NCI-H82 (cell line): ENCODE results near the gene CHP1.
"Not testable (repeated sequence)": the region's sequence is repeated elsewhere in the genome, so short reads cannot be mapped to it uniquely, and the experiment has no call there.

Experiments used
- DNase-seq: peaks from one replicate; lab custom pipeline; 2025; lab: John Stamatoyannopoulos, UW

The CHP1 gene

DNA sequence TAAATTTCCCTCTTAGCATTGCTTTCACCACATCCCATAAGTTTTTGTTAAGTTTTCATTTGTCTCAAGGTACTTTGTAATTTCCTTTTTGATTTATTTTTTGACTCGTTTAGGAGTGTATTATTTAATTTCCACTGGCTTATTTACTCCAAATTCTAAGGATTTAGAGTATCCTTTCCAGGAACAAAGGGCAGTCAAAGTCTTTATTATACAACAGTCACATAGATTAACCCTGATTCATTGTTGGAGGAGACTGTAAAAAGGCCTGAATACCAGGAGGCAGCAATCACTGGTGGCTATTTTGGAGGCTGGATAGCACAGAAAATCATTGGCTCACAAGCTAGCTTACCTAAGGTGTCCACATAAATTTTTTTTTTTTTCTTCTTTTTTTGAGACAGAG lies 61.5 kb downstream of the CHP1 start:
- DNase-seq = no peak

DNA sequence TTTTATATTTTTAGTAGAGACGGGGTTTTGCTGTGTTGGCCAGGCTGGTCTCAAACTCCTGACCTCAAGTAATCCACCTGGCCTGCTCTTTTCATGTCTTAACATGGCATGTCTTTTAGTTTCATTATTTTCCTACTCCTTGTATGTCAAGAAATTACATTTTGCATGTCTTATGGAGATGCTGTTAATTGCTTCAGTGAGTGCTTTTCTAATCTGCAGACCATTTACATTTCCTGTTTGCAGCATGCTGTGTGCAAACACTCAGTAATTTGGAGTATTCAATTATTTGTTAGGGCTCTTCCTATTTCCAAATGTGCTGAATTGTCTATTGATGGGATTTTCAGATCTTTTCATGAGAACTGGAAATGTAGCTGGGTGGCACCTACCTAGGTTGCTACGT lies 70.1 kb downstream of the CHP1 start:
- DNase-seq = not testable (repeated sequence)

DNA sequence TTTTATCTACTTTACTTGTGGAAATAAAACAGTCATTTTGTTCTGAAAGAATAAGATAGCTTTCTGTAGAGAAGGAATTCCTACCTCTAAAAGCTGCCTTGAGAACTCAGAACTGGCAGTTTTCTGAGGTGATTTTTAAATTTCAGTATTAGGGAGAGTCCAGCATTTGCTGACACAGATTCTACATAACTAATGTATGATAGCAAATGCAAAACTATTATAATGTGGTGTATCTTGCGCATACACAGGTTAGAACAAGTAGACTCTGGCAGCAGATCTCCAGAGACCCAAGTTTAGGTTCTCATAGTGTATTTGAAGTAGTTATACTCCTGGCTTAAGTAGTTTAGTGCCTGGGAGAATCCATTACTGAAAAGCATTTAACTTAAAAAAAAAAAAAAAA lies 70.5 kb downstream of the CHP1 start:
- DNase-seq = no peak

DNA sequence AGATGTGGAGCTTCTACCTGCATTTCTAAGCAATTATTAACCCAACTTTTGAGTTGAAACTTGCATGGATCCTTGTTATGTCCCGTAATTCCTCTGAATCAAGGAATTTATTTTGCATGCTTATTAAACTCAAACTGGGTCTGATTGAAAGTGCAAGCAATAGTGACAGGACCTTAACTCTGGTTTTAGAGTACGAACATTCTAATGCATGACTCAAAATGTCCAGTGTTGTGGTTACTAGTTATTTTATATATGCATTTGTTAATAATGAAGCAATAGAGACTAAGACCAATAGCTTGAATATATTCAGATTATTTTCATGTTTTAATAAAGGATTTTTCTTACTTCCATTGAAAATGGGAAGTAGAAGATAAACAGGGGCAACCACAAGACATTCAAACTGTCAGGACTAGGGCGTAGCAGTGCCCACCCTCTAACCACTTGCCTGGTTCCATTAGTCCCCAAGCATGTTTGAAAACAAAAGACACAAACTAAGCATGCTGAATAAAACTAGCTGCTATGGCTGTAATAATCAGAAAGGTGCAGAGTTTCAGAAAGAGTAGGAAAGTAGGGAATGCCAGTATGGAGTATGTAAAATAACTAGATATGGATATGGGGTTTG lies 73.2 kb downstream of the CHP1 start:
- no peak for DNase-seq

DNA sequence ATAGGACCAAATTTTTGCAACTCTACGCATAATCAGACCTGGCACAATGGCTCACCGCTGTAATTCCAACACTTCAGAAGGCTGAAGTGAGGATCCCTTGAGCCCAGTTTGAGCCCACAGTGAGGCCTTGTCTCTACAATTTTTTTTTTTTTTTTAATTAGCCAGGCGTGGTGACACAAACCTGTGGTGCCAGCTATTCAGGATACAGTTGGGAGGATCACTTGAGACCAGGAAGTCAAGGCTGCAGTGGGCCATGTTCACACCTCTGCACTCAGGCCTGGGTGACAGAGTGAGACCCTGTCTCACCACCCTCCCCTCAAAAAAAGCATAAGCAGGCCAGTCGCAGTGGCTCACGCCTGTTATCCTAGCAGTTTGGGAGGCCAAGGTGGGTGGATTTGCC lies 76.6 kb downstream of the CHP1 start:
- DNase-seq = no peak

DNA sequence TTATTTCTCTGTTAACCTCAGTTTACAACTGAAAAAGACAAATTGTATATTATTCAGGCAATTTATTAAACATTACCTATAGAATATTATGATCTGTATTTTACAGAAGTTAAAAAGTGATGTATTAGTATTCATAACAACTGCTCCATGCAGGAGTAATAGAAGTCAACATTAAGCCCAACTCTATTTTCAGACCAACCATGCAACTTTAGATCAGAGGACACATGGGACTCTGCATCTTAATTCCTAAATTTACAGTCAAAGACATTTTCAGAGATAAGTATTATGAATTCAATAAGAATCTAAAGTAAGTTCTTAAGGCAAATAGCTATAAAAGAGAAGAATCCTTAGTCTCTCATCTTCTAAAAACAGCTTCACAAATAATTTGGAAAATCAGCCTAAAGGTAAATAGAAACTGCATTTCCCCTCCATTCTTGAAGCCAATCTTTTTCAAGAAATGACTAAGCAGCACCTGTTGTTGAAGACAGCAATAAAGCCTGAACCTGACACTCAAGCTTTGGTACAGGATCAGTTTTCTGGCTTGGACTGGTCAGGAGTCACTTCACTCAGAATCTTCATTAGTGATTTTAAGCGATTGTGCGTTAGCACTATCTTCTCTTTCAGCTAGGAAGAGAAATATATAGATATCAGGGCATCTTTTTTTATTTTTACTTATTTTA lies 78.3 kb downstream of the CHP1 start:
- no peak for DNase-seq

DNA sequence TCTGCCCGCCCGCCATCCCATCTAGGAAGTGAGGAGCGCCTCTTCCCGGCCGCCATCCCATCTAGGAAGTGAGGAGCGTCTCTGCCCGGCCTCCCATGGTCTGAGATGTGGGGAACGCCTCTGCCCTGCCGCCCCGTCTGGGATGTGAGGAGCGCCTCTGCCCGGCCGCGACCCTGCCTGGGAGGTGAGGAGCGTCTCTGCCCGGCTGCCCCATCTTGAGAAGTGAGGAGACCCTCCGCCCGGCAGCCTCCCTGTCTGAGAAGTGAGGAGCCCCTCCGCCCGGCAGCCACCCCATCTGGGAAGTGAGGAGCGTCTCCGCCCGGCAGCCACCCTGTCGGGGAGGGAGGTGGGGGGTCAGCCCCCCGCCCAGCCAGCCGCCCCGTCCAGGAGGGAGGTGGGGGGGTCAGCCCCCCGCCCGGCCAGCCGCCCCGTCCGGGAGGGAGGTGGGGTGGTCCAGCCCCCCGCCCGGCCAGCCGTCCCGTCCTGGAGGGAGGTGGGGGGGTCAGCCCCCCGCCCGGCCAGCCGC lies 89.8 kb downstream of the CHP1 start:
- not testable (repeated sequence) for DNase-seq

DNA sequence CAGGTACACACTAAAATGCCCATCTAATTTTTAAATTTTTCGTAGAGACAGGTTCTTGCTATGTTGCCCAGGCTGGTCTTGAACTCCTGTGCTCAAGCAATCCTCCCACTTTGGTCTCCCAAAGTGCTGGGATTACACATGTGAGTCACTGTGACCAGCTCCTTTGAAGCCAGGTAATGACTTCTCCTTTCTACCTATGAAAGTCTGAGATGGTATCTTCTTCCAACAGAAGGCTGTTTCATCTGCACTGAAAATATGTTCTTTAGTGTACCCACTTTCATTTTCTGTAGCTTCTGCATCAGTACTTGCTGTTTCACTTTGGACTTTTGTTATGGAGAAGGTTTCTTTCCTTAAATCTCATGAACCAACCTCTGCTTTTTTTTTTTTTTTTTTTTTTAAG lies 92.5 kb downstream of the CHP1 start:
- no peak for DNase-seq

DNA sequence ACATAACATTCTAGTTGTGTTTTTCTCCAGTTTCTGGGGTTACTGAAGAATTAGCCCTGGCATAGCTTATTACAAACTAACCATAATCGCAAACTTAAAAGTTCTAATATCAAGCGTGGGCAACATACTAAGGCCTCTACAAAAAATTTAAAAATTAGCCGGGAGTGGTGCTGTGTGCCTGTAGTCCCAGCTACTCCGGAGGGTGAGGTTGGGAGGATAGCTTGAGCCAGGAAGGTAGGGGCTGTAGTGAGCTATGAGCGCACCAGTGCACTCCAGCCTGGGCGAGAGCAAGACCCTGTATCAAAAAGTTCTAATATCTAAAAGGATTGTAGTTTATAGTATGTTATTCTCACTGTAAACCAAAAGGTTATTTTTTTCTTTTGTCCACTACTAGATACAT lies 100.2 kb downstream of the CHP1 start:
- peak; percentile 23 for DNase-seq
